ENCODE data around the gene SFTPA2.
"Not testable (repeated sequence)": the region's sequence is repeated elsewhere in the genome, so short reads cannot be mapped to it uniquely, and the experiment has no call there.

Gene SFTPA2

GRCh38 chr10:79561257-79561656 lies 1.1 kb upstream of the SFTPA2 start:
- DNase-seq (ENCODE audit: low read depth in 3 of 3, low spot score in 1 of 3): no peak

GRCh38 chr10:79559726-79560125 lies 481 bp downstream of the SFTPA2 start:
- DNase-seq (ENCODE audit: low read depth in 3 of 3, low spot score in 1 of 3): no peak

DNA sequence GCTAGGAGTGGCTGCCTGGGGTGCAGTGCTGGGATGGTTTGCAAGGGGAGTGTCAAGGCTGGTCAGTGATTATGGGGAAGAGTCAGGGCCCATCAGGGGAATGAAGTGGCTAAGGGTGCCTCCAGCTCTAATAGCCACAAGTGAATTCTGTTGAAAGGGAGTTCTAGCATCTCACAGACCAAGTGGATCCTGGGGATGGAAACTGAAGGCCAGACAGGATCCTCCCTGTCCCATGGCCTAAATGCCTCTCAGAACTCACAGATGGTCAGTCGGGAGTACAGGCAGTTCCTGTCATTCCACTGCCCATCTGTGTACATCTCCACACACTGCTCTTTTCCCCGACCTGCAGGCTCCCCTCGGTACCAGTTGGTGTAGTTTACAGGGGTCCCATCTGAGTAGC lies 3.2 kb downstream of the SFTPA2 start:
- DNase-seq (ENCODE audit: low read depth in 3 of 3, low spot score in 1 of 3): not testable (repeated sequence)

GRCh38 chr10:79555354-79556309 lies 4.6 kb downstream of the SFTPA2 start:
- no peak for DNase-seq (ENCODE audit: low read depth in 3 of 3, low spot score in 1 of 3)

DNA sequence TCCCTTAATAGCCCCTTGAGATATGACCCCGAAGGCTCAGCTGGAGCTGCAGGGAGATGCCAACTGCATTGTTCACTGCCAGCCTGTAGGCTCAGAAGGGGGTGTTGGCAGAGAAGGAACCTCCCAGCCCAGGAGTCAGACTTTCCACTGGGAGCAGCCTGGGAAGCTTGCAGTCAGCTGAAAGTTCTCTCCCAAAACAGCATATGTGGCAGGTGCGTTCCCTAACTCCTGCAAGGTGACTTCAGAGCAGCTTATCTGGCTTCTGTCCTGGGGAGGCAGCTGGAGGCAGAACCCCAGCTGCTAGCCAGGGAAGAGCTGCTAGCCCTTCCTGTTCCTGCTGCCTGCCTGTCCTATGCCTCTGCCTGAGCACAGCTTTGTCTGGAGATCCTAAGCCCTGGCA lies 8.1 kb downstream of the SFTPA2 start:
- DNase-seq (ENCODE audit: low read depth in 3 of 3, low spot score in 1 of 3): no peak

- DNase-seq (ENCODE audit: low read depth in 3 of 3, low spot score in 1 of 3): no peak
Observed at GRCh38 chr10:79547973-79548372, 12.2 kb downstream of the SFTPA2 start.

DNA sequence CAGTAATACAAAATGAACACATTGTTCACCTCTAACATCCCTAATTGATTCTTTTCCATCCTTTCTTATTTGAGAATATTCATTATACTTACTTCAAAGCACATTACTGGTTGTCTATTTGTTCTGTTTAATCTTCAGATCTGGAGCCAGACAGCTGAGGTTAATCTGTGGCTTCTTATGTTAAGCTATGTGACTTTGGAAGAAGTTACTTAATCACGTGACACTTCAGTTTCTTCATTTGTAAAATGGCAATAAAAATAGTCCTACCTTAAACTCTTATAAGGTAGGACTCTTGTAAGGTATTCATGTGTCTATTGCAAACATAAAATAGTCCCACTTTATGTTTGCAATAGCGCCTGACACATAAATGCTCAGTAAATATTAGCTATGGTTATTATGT lies 13.1 kb downstream of the SFTPA2 start:
- not testable (repeated sequence) for DNase-seq (ENCODE audit: low read depth in 3 of 3, low spot score in 1 of 3)

- DNase-seq (ENCODE audit: low read depth in 3 of 3, low spot score in 1 of 3): not testable (repeated sequence)
Observed at GRCh38 chr10:79544926-79545659, 15.1 kb downstream of the SFTPA2 start.

DNA sequence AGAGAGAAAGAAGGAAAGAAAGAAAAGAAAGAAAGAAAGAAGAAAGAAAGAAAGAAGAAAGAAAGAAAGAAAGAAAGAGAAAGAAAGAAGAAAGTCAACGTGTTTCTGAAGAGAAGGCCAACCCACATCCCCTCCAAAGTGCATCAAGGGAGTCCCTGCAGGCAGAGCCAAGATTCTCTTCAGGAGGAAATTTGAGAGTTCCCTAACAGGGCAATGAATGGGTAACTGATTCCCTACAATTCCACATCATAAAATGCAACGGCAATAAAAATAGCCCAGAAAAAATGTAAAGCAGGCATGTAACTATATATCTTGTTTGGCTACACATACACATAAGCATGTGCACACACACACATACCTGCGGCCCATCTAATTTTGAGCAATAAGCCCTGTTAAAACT lies 15.8 kb downstream of the SFTPA2 start:
- not testable (repeated sequence) for DNase-seq (ENCODE audit: low read depth in 3 of 3, low spot score in 1 of 3)

GRCh38 chr10:79542626-79543025 lies 17.6 kb downstream of the SFTPA2 start:
- no peak for DNase-seq (ENCODE audit: low read depth in 3 of 3, low spot score in 1 of 3)

- not testable (repeated sequence) for DNase-seq (ENCODE audit: low read depth in 3 of 3, low spot score in 1 of 3)
Observed at GRCh38 chr10:79540930-79541329, 19.3 kb downstream of the SFTPA2 start.

GRCh38 chr10:79538311-79538710 lies 21.9 kb downstream of the SFTPA2 start:
- not testable (repeated sequence) for DNase-seq (ENCODE audit: low read depth in 3 of 3, low spot score in 1 of 3)

- not testable (repeated sequence) for DNase-seq (ENCODE audit: low read depth in 3 of 3, low spot score in 1 of 3)
Observed at GRCh38 chr10:79533903-79534175, 26.4 kb downstream of the SFTPA2 start.

DNA sequence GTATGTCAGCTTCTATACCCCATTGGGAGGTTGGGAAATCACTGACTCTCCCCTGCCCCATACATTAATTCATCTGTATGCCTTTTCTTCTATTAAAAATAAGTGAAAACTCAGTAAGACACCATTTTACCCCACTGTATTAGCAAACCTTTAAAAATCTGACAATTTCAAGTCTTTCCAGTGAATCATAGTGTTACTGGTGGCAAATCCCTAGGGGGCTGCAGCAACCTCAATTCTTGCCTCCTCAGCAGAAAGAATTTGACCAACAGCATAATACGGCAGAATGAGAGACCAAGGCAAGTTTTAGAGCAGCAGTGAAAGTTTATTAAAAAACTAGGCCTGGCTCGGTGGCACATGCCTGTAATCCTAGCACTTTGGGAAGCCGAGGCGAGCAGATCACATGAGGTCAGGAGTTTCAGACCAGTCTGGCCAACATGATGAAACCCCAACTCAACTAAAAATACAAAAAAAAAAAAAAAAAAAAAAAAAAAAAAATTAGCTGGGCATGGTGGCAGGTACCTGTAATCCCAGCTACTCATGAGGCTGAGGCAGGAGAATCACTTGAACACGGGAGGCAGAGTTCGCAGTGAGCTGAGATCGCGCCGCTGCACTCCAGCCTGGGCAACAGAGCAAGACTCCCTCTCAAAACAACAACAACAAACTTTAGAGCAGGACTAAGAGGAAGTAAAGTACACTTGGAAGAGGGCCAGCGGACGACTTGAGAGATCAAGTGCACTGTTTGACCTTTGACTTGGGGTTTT lies 26.9 kb downstream of the SFTPA2 start:
- not testable (repeated sequence) for DNase-seq (ENCODE audit: low read depth in 3 of 3, low spot score in 1 of 3)

GRCh38 chr10:79528261-79528660 lies 31.9 kb downstream of the SFTPA2 start:
- not testable (repeated sequence) for DNase-seq (ENCODE audit: low read depth in 3 of 3, low spot score in 1 of 3)

GRCh38 chr10:79525049-79525710 lies 35.0 kb downstream of the SFTPA2 start:
- DNase-seq (ENCODE audit: low read depth in 3 of 3, low spot score in 1 of 3): not testable (repeated sequence)

- not testable (repeated sequence) for DNase-seq (ENCODE audit: low read depth in 3 of 3, low spot score in 1 of 3)
Observed at GRCh38 chr10:79523157-79523853, 36.9 kb downstream of the SFTPA2 start.

DNA sequence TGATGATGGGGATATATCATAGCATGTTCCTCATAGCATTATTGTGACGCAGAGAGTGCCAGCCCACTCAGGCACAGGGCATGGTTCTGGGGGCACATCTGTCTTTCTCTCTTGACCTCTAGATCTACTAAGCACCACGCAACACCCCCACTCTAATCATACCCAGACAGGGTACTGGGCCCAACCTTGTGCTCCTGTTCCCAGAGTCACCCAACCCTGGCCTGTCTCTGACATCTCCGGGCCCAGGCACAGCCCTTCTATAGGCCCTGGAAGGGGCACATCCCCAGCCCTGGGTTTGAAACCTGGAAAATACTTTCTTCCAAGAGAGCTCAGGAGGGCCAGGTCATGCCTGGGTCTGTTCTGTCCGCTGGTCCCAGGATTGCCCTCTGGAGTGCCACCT lies 37.7 kb downstream of the SFTPA2 start:
- not testable (repeated sequence) for DNase-seq (ENCODE audit: low read depth in 3 of 3, low spot score in 1 of 3)

- not testable (repeated sequence) for DNase-seq (ENCODE audit: low read depth in 3 of 3, low spot score in 1 of 3)
Observed at GRCh38 chr10:79521751-79522150, 38.5 kb downstream of the SFTPA2 start.

- DNase-seq (ENCODE audit: low read depth in 3 of 3, low spot score in 1 of 3): not testable (repeated sequence)
Observed at GRCh38 chr10:79517567-79517966, 42.6 kb downstream of the SFTPA2 start.
